Measurements from ENCODE around the gene CDCA4.

GRCh38 chr14:105041841-105042765, 21.2 kb upstream of the CDCA4 start:
- TF ChIP-seq JUN (IDR thresholded peaks at IDR 0.05) (no peak), RAD21 (conservative IDR thresholded peaks at IDR 0.05 in 1 of 2, IDR thresholded peaks at IDR 0.05 in 1 of 2) (no peak), BHLHE40 (IDR thresholded peaks at IDR 0.05; ENCODE audit: low read depth, low read length) (no peak), SMC3 (IDR thresholded peaks at IDR 0.05) (no peak), JUNB (IDR thresholded peaks at IDR 0.05) (no peak), MAX (IDR thresholded peaks at IDR 0.05) (no peak)
- TF ChIP-seq, protein P1, sequence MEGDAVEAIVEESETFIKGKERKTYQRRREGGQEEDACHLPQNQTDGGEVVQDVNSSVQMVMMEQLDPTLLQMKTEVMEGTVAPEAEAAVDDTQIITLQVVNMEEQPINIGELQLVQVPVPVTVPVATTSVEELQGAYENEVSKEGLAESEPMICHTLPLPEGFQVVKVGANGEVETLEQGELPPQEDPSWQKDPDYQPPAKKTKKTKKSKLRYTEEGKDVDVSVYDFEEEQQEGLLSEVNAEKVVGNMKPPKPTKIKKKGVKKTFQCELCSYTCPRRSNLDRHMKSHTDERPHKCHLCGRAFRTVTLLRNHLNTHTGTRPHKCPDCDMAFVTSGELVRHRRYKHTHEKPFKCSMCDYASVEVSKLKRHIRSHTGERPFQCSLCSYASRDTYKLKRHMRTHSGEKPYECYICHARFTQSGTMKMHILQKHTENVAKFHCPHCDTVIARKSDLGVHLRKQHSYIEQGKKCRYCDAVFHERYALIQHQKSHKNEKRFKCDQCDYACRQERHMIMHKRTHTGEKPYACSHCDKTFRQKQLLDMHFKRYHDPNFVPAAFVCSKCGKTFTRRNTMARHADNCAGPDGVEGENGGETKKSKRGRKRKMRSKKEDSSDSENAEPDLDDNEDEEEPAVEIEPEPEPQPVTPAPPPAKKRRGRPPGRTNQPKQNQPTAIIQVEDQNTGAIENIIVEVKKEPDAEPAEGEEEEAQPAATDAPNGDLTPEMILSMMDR (IDR thresholded peaks at IDR 0.05) = no peak

Measured in A549 (cell line).